NCI-H774 (cell line): ENCODE results near the gene ZNF428.
"Not testable (repeated sequence)": the region's sequence is repeated elsewhere in the genome, so short reads cannot be mapped to it uniquely, and the experiment has no call there.

ENCODE experiments used
- DNase-seq: peaks from one replicate; lab custom pipeline; 2025; lab: John Stamatoyannopoulos, UW

Gene ZNF428

DNA sequence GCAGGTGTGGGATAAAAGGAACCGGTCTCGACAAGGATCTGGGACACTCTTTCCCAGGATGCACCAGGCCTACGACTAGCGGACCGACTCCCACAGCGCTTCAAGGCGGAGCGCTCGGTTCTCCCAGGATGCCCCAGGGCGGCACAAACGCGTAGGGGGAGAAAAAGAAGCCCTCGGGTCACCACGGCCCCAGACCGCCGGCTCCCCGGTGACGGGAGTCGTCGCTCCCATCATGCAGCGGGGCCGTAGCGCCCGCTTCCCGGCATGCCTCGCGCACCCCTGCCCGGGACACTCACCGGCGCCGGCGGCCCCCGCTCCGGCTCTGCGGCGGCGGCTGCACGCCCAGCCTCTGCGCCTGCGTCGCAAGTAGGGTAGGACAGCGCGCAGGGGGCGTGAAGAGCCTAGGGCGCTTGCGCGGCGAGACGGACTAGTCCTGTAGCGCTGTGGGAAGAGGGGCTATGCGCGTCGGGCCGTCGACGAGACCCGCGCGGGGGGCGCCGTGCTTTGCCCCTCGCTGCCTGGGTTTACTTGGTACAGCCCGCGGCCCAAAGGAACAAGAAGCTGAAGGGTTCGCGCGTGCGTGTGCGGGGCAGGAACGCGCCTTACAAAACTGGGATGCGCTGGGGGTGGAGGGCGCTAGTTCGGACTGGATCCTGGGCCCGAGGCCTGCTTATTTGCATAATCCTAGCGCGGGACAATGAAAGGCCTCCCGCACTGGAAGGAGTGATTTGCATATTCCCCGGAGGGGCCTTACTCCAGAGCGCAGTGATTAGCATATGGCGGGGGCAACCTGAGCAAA is at the start of gene ZNF428:
Gene ZNF428 (minus strand): TSS at position 368 of the 799 bp plus-strand sequence. CDS start 5,325 bp downstream, outside the sequence.
- peak; percentile 86 for DNase-seq

GRCh38 chr19:43668406-43669109 is 49.1 kb upstream of the ZNF428 start:
- DNase-seq = peak; percentile 99

DNA sequence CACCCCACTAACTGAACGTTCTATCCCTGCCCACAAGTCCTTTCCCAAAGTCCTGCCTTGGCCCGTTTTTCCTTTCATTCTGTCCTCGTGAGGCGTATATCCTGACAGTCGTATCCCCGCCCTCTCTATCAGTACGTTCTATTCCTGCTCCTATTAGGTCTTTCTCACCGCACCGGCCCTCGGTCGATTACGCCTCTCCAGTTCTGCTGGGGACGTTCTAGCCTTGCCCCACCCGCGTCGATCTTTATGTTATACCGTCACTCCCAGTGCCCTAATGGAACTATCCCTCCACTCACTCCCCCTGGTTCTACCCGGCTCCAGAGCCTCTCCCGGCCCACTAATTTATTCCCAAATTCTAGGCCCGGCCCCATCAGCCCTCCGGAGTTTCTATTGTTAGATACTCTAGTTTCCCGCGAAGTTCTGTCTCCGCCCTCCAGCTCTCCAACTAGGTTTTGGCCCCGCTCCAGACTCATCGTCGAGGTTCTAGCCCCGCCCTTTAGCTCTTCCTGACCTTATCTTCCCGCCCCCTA is 48.5 kb upstream of the ZNF428 start:
- no peak for DNase-seq

- DNase-seq = no peak
Observed at GRCh38 chr19:43667126-43667875, 47.9 kb upstream of the ZNF428 start.

- DNase-seq = no peak
Observed at GRCh38 chr19:43664018-43664417, 44.6 kb upstream of the ZNF428 start.

DNA sequence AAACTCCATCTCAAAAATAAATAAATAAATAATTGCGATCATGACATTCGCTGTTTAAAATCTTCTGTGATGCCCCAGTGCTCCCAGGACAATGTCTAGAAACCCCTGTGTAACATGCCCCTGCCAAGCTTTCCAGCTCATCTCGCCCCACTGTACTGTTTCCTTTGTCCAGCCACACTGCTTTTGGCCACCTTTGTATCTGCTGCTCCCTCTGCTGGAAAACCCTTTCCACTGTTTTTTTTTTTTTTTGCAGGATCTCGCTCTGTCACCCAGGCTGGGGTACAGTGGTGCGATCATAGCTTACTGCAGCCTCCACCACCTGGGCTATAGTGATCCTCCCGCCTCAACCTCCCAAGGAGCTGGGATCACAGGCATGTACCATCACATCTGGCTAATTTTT is 43.1 kb upstream of the ZNF428 start:
- no peak for DNase-seq

GRCh38 chr19:43660971-43661360 is 41.5 kb upstream of the ZNF428 start:
- no peak for DNase-seq

- no peak for DNase-seq
Observed at GRCh38 chr19:43660301-43660970, 41.0 kb upstream of the ZNF428 start.

GRCh38 chr19:43658494-43658893 is 39.1 kb upstream of the ZNF428 start:
- no peak for DNase-seq

GRCh38 chr19:43658001-43658400 is 38.6 kb upstream of the ZNF428 start:
- DNase-seq = no peak

- DNase-seq = no peak
Observed at GRCh38 chr19:43656436-43656835, 37.0 kb upstream of the ZNF428 start.

DNA sequence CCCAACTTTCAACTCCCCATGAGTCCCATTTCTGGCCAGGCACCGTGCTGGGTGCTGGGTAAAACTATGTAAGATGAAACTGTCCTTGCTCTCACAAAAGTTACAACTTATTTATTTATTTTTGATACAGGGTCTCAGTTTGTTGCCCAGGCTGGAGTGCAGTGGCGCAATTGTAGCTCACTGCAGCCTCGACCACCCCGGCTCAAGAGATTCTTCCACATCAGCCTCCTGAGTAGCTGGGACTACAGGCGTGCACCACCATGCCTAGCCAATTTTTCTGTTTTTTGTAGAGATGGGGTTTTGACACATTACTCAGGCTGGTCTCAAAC is 33.1 kb upstream of the ZNF428 start:
- no peak for DNase-seq

DNA sequence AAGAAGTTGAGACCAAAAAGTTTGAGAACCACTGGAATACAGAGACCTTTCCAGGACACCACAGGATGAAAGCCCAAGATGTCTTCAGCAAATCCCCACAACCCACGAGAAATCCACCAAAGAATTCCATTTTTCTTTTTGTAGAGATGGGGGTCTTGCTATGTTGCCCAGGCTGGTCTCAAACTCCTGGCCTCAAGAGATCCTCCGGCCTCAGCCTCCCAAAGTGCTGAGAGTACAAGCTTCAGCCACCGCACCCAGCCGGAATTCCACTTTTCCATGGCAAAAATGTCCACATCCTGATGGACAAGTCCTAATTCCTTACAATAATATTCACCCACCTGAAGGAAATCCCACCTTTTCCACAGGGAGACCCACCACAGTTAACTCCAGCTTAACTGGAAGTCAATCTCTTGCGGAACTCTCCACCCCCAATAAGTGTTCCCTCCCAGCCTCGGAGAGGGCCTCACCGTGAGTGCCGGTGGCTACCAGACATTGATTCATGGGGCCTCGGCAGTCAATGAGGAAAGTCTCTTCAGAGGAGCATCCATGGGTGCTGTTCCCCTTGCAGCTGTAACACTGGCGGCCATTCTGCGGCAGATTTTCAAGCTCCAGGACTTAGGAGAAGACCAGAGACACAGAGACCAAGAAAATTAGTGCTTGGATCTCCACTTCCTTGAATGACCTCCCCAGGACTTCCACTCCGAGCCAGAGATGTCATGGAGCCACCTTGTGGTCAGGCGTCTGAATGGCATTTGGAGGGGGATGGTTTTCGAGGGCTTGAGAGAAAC is 32.5 kb upstream of the ZNF428 start:
- peak; percentile 43 for DNase-seq

- DNase-seq = not testable (repeated sequence)
Observed at GRCh38 chr19:43650276-43650675, 30.8 kb upstream of the ZNF428 start.

DNA sequence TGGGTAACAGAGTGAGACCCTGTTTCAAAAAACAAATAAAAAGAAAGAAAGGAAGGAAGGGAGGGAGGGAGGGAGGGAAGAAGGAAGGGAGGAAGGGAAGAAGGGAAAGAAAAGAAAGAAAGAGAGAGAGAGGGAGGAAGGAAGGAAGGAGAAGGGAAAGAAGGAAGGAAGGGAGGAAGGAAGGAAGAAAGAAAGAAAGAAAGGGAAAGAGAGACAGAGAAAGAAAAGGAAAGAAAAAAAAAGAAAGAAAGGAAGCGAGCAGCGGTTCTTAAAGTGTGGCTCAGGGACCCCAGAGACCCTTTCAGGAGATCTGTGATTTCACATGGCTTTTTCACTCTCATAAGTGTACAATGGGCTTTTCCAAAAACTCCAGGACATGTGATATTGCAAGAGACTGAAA is 30.1 kb upstream of the ZNF428 start:
- DNase-seq = no peak

GRCh38 chr19:43648633-43649032 is 29.2 kb upstream of the ZNF428 start:
- DNase-seq = no peak

DNA sequence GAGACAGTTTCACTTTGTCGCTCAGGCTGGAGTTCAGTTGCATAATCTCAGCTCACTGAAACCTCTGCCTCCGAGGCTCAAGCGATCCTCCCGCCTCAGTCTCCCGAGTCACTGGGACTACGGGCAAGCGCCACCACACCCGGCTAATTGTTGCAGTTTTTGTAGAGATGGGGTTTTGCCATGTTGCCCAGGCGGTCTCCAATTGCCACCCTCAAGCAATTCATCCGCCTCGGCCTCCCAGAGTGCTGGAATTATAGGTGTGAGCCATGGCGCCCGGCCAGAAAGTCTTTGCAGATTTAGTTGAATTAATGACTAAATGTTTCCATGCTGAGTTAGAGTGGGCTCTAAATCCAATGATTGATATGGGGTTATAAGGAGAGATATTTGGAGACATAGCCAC is 24.8 kb upstream of the ZNF428 start:
- DNase-seq = no peak

GRCh38 chr19:43643326-43643725 is 23.9 kb upstream of the ZNF428 start:
- DNase-seq = peak; percentile 14

DNA sequence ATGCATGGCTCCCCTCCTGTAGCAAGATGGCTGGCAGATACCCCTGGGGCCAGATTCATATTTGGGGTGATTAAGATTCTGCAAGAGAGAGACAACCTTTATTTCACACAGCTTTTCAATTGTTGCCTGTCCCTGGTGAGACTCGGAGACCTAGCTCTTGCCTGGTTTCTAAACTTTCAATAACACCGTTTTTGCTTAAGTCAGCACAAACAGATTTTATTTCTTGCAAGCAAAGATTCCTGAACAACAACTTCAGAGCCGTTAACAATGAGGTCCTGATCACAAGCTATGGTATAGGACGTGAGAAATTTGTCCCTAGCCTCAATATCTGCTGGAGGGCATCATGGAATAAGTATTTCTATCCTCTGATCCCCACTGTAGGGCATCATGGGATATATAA is 23.1 kb upstream of the ZNF428 start:
- no peak for DNase-seq

DNA sequence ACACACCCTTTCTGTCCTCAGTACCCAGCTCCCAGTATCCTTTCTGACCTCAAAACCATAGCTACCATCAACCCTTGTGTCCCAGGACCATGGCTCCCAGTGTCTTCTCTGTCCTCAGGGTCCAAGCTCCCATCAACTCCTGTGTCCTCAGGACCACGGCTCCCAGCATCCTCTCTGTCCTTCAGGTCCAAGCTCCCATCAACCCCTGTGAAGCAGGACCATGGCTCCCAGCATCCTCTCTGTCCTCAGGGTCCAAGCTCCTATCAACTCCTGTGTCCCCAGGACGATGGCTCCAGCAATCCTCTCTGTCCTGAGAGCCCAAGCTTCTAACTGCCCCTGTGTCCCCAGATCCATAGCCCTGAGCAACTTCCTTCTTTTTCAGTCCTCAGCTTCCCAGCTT is 21.9 kb upstream of the ZNF428 start:
- DNase-seq = no peak

DNA sequence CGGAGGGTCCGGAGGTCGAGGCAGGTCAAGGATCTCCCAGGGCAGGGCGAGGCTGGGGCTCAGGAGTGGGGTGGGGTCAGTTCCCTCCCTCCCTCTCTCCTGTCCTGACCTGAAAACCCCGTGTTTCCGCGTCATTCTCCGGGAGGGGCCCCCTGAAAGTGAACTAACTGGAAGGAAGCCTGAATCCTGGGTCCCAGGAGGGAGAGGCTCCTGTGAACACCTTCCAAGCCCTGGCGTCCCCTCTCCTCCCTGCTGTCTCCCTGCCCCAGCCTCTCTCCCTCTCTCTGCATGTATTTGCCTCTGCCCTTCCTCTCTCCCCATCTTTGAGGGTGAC is 21.0 kb upstream of the ZNF428 start:
- DNase-seq = no peak
